Endometrial microvascular endothelial cells (primary cell): ENCODE measurements around the gene ACSL6. TPM values are rescaled to one million over a fixed set of nuclear protein-coding genes. Genes with fewer than 3 reads are reported as not detected.

Experiments
- in situ Hi-C: cut with HindIII; loops from 2 replicates; pipeline ENCODE4 v1.10.0; 2017; ENCODE audit warnings: low sequenced_read_pairs, low pct_unique_long_range_greater_than_20kb; ENCODE audit errors: inconsistent ontology term
- total RNA-seq: library from RNA; depleted of rRNA; stranded (reverse); fragments of >200 nt; gene quantifications from one replicate; pipeline ENCODE4 v1.2.3, GENCODE V29; 2015; ENCODE audit errors: inconsistent ontology term

ACSL6 gene
- total RNA-seq, 1 donor from 2014 or later = not detected

DNA sequence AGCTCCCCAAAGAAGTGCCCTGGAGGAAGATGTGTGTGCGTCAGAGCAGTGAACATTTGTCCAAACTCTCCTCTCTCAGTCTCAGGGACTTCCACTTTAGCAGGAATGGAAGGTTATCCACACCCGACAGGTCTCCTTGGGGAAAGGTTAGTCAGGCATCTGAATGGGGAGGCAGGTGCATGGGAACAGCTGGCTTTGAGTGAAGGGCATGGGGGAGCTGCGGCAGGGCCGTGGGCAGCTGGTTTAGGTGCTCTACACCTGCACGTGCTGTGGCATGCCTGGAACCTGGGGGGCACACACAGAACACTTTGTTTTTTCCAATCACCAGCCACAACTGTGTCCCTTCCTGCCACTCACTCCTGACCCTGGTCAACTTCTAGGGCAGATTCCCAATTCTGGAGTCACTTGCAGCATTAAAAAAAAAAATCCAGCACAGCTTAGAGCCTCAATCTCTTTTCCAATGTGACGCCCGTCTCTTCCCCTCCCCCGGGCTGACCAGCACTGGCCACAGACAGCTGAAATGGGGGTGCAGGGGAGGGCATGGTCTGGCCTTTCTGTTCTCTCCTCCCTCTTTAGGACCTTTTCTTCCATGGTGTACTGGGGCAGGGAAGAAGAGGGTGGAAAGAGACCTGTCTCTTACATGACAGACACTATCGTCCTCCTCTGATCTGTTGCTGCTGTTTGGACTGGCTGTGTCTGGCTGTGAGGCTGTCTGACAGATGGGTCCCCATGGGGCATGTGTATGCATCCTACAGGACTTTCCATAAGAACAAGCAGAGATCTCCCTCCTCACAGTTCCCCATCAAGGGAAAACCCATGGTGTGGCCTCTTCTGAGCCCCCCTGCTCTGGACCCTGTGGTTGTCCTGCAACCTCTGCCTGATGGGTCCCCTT lies 39.4 kb upstream of the ACSL6 start:
- in situ Hi-C loops = no loop called here

DNA sequence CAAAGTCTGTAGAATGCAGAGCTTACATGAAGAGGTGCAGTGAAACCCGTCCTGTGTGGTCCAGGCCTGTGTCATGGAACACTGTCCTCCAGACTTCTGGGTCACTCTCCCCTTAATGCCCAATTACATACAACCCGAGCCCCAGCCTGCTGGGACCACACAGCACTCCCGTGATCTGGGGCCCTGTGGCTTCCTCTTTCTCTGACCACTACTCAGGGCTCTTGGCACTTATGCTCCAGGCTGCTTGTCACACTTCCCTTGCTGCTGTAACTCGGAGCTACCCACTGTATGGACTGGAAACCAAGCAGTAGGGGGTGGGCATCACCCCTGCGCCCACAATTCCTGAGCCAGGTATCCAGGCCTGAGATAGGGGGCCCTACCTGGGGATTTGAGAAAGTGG lies 38.7 kb upstream of the ACSL6 start:
- in situ Hi-C loops = no loop called here

DNA sequence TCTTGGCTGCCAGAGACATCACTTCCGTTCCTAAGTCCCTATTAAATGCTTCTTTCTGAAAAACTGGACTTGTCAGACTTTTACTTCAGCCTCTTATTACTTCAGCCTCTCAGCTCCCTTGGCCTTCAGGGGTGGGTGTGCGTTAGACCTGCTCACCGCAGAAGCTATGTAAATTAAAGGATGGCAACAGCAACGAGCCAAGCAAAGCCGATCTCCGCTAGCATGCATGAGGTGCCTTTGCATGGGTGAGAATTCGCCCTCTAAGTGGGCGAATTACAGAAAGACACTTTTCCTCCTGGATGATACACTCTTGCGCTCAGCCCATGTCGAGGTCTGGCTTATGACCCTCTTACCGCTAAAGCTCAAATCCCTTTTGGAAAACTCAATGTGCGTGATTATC lies 38.1 kb upstream of the ACSL6 start:
- in situ Hi-C loops = no loop called here

GRCh38 chr5:132049093-132049492 lies 37.6 kb upstream of the ACSL6 start:
- in situ Hi-C loops = no loop called here

- in situ Hi-C loops = no loop called here
Measured at GRCh38 chr5:132046880-132047299, 35.4 kb upstream of the ACSL6 start.

DNA sequence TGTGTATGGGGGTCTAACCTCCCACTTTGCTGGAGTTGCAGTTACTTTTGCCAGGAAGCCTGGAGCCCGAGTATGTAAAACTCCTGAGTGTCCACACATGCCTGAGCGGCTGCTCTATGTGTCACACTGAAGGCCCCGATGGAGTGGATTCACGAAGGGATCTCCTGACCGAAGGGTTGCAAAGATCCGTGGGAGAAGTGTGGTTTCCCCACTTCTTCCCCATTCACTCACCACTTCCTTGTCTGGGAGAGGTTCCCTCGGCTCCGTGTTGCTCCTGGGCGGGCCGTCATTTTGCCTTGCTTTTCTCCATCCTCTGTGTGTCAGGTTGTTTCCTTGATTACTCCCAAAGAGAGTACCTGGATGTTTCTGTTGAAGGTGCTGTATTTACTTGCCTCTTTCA lies 32.7 kb upstream of the ACSL6 start:
- in situ Hi-C loops = no loop called here

DNA sequence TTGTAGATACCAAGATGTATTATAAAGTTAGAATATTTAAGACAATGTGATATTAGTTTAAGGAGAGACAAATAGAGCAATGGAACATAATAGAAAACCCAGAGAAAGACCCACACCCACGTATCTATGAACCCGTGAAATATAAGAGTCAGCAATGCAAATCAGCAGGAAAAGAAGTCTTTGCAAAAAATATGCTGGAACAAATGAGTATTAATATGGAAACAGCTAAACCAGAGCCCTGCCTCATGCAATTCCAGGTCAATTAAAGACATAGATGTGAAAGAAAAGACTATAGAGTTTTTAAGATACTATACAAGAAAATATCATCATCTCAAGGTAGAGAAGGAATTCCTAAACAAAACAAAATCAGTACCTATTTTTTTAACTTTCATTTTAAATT lies 25.9 kb upstream of the ACSL6 start:
- in situ Hi-C loops = no loop called here

DNA sequence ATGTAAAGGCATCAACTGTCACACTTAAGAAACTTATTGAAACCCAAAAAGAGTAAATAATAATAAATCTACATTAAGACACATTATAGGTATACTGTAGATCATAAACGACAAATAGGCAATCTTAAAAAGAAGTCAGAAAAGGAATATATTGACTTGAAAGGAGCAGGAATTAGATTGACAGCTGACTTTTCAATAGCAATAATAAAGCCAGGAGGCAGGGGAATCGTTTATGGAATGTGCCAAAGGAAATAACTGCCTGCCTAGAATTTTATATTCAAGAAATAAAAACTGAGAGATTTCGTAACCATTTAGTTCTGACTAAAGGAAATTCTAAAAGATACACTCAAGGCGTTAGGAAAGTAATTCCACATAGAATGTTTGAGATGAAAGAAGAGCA lies 21.7 kb upstream of the ACSL6 start:
- in situ Hi-C loops = no loop called here

DNA sequence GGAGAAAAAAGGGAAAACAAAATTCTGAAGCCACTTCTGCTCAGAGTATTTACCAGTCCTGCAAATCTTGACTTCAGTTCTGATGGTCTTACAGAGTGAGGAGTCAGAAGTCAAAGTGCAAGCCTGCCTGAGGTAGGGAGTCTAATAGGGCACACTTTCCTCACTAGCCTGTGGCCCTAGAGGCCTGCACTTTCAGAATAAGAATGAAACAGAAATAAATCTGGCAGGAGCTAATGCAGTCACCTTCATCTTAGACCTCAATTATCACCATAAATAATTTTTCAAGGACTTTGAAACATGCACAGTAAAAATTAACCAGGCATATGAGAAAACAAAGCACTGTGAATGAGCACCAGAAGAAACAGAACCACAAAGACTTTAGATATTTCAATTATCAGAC lies 20.7 kb upstream of the ACSL6 start:
- in situ Hi-C loops = no loop called here

DNA sequence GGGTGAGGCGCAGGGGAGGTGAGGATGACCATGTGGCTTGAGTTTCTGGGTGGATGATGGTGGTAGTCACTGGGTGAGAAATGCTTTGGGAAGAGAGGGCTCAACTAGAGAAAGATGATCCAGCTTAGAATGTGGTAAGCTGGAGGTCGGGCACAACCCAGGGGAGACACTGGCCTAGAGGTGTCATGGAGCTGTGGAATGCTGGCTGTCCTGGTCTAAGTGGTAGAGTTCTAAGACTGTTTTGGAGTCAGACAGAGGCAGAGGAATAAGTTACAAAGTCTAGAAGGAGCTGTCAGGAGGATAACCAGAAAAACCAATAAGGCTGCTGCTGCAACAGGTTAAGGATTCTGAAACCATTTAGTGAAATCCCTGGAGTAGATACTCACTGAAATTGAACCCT lies 19.2 kb upstream of the ACSL6 start:
- in situ Hi-C loops = no loop called here

DNA sequence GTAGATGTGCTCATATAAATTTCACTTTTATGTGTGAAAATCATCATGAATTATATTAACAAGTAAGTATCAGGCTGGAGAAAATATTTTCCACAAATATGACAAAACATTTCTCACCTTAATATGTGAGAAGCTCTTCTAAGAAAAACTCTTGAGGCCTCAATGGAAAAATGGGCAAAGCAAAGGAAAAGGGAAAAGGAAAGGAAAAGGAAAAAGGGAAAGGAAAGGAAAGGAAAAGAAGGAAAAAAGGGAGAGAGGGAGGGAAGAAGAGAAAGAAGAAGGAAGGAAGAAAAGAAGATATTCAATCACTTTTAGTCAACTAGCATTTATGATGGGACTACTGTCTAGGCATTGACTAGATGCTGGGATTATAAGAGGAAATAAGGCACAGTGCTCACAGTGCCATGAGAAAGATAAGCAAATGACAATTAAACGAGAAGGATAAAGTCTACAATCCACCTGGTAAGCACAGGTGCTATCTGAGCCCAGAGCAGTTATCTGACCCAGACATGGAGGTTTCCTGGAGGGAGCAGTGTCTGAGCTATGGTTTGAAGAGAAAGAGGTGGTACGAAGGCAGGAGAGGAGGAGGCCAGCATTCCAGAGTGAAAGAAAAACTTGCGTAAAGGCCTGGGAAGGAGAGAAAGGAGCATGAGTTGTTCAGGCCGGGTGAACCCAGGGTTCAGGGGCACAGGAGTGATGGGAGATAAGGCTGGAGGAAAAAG lies 18.3 kb upstream of the ACSL6 start:
- in situ Hi-C loops = no loop called here

DNA sequence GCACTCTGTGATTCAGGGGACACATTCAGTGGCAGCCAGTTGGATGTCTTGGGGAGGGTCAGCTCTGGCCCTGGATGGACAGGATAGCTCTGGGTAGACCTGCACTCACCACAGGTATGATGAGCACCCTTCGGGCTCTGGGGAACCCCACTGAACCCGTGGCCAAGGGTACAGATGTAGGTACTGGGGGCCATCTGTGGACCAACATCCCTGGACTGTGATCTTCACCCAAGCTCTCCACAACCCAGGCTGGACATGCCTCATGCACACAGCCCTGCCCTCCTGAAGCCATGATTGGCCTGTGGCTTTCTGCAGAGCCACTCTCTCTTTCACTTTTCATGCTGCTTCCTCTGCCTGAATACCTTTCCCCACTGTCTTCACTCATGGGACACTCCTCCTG lies 15.6 kb upstream of the ACSL6 start:
- in situ Hi-C loops = no loop called here

DNA sequence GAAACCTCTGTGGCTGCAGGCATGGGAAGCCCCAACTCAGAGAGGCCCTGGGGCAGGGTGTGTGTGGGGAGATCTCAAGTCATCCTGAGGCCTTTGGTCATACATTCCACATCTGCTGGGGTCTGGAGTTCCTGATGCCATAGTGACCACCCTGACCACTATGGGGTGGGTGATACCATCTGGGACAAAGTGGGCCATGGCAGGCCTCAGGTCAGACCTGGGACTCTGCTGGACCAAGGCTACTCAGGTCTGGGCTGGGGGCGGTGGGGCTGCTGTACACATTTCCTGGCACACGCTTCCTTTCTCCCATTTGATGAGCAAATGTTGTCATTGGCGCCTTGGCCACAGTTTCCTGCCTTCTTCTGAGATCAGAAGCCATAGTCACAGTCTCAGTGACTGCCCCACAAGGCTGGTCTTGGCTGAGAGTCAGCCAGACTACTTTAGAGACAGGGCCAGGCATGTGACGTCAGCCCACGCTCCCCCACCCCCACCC lies 15.1 kb upstream of the ACSL6 start:
- in situ Hi-C loops = no loop called here

DNA sequence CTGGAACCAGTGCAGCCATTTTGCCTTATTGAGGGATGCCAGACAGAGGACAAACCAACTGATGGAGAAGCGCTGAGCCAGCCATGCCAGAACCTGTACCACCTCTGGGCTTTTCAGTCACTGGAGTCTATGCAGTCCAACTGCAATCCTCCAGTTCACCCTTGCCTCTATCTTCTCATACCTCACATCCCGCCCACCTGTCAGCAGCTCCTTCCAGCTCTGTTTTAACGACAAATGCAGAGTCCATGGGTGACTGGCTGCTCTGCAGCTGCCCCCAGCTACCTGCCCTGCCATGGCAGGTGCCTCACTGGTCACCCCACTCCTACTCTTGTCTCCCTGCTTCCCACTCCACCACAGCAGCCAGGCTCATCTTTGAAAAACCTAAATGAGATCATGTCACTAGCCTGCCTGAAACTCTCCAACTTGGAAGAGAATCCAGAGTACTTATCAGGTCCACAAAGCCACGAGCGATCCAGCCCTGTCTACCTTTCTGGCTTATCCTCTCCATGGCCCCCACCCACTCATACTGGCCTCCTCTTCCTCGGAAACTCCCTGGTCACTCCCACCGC lies 14.0 kb upstream of the ACSL6 start:
- in situ Hi-C loops = no loop called here

GRCh38 chr5:132024789-132025402 lies 13.4 kb upstream of the ACSL6 start:
- in situ Hi-C loops = loop anchor here (25.0 kb wide), 1 partner anchor 588 kb away; no protein-coding TSS in a partner anchor

- in situ Hi-C loops = loop anchor here (25.0 kb wide), 1 partner anchor 587 kb away; no protein-coding TSS in a partner anchor
Measured at GRCh38 chr5:132024117-132024435, 12.6 kb upstream of the ACSL6 start.

GRCh38 chr5:132023258-132024116 lies 12.0 kb upstream of the ACSL6 start:
- in situ Hi-C loops = loop anchor here (25.0 kb wide), 1 partner anchor 586 kb away; no protein-coding TSS in a partner anchor

GRCh38 chr5:132022737-132023136 lies 11.3 kb upstream of the ACSL6 start:
- in situ Hi-C loops = loop anchor here (25.0 kb wide), 1 partner anchor 585 kb away; no protein-coding TSS in a partner anchor
